GM21423 (cell line): ENCODE results near the gene VSX1.

Source experiments
- ATAC-seq: cut with Tn5 transposase; IDR thresholded peaks from one replicate; pipeline ENCODE4 v1.9.1; 2021; ENCODE audit warnings: mild to moderate bottlenecking, moderate library complexity; ENCODE audit not compliant: unreplicated experiment

Gene VSX1

DNA sequence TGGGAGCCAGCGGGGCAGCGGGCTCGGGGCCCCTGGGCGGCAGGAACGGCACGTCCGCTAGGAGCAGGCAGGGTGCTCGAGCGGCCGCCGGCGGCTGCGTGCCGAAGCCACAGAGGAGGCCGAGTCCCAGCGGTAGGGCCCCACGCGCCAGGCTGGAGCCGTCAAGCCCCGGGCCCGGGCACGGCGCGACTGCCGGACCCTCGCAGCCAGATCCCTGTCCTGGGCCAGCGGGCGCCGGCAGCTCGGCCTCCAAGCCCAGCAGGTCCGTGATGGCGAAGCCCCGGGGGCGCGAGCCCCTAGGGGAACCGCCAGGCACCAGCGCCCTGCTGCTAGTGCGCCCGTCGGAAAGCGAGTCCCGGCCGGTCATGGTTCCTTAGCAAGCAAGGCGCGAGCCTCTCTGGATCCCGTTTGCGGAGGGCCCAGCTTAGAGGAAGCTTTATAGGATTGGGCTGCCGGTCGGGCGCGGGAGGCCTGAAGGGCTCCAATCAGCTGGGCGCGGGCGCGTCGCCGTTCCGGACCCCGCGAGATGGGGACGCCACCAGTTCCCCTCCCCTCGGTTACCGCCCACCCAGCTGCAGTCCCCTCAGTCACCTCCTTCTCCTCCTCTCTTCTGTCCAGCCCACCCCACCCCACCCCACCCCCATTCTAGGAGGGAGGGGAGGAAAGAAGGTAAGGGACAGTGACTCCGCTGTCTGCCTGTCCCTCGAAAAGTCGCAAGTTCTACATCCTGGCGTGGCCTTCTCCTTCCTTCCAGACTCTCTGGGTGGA is at the start of gene VSX1:
Gene VSX1, minus strand, starts transcription at position 412 of the 768 bp plus-strand sequence. Its CDS starts 45 bp downstream, at position 367.
- ATAC-seq, result no peak

DNA sequence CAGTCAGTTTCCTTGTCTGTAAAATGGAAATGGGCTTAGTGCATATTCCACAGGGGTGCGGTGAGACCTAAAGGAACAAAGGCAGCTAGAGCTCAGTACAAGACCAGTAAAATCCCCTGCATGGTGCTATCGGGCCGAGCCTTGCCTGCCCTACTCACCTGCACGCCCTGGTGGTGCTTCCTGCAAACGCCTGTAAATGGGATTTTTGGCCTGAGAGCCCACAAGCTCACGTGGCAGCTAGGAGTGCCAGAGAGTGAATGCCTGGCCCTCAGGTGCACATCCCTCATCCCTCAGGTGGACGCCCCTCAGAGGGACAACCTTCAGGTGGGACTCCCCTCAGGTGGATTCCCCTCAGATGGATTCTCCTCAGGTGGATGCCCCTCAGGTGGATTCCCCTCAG is 48.0 kb upstream of the VSX1 start:
- no peak for ATAC-seq

DNA sequence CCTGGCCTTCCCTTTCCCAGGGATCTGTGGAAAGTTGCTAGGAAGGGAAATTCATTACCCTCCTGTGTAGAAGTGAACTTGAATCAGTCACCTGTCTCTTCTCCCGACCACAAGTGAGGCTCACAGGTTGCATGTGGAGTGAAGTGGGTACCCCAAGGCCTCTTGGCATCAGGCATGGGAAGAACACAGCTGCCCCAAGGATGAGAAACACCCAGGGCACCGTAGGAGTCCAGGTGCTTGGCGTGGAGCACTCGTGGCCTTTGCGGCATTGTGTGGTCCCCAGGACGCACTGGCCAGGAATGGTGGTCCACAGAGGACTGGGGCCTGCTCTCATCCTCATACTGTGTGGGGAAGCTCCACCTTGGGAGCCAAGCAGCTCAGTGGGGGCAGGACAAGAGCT is 47.5 kb upstream of the VSX1 start:
- ATAC-seq, result no peak

DNA sequence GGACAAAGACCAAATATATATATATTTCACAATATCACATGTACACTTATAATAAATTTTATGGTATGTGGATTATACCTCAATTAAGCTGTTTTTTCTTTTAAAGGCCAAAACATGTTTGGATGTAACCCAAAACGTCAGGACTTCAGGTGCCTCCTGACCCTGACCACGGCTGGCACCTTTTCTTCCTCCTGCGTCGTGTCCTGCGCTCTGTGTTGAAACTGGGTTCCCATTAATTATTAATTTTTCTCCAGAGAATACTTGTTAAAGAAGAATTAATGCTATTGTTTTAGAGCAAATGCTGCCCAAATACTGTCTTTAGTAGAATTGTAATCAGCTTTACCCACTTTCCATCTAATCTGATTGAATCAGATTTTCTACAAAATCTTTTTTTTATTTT is 46.7 kb upstream of the VSX1 start:
- no peak for ATAC-seq

DNA sequence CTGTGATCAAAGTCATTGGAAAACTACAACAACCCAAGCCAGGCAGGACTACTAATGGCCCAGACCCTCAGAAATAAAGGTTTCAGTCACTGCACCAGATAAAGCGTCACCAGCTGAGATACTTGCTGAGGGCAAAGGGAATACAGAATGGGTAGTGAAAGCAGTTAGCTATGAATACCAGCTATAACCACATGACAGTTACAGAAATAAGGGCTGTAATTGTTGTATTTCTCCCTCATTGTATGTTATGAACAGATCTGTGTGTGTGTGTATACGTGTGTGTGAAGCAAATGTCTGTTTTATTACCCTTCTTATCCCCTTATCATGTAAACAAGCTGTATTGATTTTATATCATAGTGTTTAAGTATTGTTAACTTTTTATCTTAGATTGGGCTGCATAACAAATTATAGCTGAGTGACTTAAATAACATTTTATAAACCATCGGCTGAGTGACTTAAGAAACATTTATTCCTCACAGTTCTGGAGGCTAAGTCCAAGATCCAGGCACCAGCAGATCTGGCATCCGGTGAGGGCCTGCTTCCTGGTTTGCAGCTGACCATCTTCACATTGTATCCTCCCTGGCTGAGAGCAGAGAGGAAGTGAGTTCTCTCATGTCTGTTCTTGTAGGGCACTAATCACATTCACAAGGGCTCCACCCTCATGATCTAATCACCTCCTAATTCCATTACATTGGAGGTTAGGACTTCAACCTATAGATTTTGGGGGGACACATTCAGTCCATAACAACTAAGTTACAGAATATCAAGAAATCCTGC is 46.0 kb upstream of the VSX1 start:
- ATAC-seq, result no peak

DNA sequence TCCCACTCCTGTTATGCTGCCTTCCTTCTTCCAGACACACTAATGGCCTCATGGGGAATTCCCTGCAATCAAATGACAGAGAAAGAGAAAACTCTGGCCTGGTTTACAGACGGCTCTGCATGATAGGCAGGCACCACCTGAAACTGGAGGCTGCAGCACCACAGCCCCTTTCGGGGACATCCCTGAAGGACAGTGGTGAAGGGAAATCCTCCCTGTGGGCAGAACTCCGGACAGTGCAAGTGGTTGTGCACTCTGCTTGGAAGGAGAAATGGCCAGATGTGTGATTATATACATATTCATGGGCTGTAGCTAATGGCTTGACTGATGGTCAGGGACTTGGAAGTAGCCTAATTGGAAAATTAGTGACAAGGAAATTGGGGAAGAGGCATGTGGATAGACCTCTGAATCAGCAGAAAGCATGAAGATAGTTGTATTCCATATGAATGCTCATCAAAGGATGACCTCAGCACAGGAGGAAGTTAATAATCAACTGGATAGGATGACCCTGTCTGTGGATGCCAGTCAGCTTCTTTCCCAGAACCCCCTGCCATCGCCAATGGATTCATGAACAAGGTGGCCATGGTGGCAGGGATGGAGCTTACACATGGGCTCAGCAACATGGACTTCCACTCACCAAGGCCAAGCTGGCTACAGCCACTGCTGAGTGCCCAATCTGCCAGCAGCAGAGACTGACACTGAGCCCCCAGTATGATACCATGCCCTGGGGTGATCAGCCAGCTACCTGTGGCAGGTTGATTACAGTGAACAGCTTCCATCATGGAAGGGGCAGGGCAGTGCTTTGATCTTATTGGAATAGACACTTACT is 44.5 kb upstream of the VSX1 start:
- ATAC-seq, result no peak

DNA sequence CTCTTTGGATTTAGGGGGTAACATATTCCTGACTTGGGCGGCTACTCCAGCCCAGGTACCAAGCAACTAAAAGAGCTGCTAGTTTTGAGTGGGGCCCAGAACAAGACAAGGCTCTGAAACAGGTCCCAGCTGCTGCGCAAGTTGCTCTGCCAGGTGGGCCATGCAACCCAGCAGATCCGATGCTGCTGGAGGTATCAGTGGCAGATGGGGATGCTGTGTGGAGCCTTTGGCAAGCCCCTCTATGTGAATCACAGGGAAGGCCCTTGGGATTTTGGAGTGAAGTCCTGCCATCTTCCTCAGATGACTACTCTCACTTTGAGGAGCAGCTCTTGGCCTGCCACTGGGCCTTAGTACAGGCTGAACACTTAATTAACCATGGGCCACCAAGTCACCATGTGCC is 43.7 kb upstream of the VSX1 start:
- no peak for ATAC-seq

DNA sequence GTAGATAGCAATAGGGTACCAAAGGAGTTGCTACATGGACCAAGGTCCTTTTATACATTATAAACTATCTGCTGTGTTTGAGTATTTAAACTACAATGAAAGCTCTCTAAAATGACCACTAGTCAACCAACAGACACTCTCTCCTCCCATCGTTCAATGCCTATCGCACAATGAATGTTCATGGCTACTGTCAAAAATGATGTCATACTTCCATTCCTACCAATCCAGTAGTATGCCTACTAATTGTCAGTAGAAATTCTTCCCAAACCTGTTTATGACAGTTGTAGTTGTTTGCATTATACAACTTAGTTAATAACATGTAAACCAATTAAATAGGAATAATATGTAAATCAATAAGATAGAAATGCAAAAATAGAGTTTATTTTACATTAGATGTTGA is 39.0 kb upstream of the VSX1 start:
- no peak for ATAC-seq

DNA sequence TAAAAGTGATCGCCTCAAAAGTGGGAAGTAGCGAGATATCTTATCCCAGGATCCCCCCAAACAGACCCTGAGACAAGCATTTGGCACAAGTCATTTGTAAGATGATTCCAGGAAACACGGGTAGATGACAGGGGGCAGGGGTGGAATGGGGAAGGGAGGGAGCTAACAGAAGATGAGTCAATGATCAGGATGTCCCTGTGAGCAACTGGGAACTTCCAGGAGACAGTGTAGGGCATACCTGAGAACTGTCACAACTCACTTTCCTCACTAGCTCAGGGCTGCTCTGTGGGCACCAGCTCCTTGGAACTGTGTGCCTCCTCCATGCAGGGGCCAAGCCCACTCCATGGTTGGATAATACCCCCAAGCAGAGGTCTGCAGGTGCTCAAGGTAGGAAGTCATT is 38.5 kb upstream of the VSX1 start:
- no peak for ATAC-seq

DNA sequence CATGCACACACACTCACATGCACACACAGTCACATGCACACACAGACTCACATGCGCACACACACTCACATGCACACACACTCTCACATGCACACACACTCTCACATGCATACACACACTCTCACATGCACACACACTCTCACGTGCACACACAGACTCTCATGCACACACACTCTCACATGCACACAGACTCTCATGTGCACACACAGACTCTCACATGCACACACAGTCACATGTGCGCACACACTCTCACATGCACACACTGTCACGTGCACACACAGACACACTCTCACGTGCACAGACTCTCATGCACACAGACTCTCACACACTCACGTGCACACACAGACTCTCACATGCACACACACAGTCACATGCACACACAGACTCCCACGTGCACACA is 36.6 kb upstream of the VSX1 start:
- no peak for ATAC-seq

DNA sequence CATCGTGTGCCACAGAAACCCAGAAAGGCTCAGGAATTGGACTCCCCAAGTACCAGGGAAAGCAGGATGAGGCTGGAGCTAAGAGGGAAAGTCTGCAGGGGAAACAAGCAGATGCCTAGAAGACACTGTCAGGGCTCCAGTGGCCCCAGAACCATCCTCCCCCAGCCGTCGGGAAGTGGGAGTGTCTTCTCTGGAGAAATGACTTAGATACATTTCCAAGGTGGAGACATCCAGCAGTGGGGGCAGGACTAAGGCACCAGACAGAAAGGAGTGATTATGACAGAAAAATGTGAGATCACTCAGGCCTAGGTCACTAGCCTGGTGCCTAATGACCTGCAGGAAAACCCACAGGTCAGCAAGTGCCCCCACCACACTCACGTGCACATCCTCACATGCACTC is 36.0 kb upstream of the VSX1 start:
- no peak for ATAC-seq

DNA sequence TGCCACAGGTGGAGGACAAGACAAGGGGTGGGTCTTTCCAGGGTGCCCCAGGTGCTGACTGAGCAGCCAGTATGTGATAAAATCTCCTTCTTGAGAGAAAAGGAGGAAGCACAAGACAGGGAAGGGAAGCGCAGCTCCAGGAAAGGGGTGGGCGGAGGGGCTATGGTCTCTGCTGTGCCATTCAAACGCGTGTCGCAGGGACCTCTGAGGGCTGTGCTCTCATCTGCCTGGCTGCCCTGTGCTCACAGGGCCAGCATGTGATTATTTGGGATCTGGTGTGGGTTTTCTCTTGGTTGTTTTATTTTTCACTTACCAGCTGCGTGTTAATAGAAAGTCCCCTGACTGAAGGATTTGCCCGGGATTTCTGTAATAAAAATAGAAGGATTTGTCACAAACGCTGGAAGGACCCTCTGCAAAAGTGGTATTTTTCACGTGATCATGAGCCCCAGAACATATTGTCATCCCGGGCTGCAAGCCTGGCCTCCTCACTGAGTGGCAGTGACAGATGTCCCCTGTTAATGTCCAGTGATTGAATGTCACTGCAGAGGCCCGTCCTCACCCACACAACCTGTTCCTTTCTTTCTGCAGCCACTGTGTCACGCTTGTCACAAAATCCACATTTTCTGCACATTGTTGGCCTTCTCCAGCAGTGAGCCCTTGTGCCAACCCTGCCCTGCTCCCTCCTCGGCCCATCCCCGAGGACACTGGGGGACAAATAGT is 35.0 kb upstream of the VSX1 start:
- ATAC-seq, result no peak

DNA sequence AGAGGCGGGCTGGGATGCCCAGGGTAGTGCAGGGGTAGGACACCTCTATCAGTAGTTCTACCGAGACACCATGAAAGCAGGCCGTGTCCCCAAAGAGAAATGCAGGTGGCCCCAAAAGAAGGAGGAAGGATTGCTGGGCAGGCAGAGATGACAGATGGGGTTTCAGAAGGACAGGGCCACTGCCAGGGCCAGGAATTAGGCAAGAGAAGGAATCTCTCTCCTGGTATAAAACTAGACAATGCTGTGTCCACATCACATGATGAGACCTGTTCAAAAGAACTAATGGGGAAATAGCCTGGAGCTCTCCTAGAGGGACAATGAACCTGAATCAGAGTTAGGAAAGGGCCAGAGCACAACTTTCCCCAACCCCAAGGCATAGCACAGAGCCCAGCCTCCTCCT is 21.6 kb upstream of the VSX1 start:
- ATAC-seq, result no peak

DNA sequence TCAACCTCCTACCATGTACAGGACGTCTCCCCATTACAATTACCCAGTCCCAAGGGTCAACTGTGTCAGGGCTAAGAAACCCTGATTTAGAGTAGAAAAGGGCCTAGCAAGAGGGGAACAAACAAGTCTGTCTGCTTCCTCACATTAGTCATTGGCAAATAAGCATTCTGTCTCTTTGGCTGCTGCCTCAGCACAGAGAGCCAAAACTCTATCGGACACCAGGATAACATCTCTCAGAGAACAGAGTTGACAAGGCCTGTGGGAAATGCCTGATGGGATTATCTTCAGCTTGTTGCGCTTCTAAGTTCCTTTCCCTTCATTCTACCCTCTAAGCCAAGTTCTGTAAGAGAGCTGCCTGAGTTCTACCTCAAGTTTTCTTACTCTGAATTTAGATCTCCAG is 19.0 kb upstream of the VSX1 start:
- ATAC-seq, result no peak

DNA sequence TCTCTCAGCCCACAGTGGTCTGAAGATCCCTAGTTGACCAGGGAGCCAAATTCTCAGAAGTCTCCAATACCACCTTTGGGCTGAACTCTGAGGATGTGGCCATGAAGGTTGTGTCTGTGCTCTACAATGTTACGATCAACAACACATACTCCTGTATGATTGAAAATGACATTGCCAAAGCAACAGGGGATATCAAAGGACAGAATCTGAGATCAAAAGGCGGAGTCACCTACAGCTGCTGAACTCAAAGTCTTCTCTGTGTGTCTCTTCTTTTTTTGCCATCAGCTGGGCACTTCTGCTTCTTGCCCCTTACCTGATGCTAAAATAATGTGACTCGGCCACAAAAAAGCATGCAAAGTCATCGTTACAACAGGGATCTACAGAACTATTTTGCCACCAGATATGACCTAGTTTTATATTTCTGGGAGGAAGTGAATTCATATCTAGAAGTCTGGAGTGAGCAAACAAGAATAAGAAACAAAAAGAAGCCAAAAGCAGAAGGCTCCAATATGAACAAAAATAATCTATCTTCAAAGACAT is 17.7 kb upstream of the VSX1 start:
- ATAC-seq, result no peak

DNA sequence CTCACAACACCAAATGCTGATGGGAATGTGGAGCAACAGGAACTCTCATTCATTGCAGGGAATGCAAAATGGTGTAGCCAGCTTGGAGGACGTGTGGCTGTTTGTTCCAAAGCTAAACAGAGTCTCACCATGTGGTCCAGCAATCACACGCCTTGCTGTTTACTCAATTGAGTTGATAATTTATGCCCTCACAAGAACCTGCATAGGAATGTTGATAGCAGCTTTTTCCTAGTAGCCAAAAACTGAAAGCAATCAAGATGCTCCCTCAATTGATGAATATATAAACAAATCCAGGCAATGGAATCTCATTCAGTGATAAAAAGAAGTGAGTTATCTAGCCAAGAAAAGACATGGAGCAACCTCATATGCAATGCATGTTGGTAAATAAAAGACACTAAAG is 15.6 kb upstream of the VSX1 start:
- ATAC-seq, result no peak

DNA sequence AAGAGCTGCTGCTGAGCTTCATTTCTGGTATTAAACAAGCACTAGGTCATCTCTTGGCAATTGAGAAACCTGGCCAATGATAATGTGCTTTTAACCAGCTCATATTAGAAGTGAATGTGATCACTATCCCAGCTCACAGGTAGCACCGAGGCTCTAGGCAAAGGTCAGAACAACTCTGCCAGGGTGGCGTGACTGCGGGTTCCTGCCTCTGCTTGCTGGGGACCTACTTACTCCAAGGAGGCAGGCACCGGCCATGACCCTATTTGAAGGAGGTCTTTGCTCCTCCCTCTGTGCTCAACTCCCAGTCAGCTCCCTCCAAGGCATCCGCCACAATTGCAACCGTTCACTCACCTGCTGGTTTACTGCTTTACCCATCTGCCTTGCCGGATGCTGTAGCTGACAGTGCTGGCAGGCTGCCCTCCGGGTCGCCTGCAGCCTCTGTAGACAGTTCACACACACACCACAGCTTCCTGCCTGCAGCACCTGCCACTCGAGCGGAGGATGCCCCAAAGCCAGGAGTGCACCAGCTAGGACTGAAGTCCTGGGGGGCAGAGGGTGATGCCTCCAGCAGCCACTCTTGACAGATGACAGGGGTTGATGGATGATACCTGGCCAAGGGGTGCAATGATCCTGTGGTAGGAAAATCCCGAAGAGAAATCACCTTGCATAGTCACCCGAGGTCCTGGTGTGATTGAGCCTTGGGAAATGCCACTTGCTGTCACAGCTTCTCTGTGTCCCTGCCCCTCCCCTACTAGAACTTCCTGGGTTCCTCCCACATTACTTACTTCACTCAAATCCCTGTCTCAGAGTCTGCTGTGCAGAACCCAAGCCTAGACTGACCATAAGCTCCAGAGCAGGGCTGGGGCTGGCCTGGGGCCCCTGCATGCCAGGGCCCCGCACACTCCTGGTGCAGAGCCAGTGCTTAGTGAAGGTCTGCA is 8.8 kb upstream of the VSX1 start:
- ATAC-seq, result peak; percentile 95

DNA sequence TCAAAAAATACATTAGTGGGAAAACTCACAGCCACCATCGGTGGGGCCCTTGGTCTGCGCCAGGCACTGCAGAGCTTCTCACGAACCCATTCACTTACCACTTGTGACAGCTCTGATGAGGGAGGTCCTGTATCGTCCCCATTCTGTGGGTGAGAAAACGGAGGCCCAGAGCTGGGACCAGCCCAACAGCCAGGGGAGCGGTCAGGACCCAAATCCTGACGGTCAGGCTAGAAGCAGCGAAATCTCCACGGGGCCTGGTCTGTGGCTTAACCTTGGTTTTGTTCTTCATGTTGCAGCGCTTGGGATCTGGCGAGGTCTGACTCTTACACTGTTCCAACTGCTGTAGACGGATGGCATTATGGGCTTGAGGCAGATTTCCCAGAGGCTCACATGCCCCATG is 7.7 kb upstream of the VSX1 start:
- no peak for ATAC-seq

DNA sequence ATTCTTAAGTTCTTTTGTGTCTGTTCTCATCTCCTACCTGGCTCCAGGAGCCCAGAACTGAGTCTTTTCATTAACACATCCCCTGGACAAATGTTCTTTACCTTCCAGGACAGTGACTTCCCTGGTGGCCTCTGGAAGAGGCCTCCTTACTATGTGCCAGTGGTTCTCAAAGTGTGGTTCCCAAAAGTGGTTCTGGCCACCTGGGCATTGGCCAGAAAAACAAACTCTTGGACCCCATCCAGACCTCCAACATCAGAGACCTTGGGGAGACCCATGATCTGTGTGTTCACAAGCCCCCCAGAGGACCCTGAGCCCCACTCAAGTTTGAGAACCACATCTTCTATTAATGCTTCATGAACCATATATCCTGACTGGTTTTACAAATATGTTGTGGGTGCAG is 7.2 kb upstream of the VSX1 start:
- ATAC-seq, result no peak

DNA sequence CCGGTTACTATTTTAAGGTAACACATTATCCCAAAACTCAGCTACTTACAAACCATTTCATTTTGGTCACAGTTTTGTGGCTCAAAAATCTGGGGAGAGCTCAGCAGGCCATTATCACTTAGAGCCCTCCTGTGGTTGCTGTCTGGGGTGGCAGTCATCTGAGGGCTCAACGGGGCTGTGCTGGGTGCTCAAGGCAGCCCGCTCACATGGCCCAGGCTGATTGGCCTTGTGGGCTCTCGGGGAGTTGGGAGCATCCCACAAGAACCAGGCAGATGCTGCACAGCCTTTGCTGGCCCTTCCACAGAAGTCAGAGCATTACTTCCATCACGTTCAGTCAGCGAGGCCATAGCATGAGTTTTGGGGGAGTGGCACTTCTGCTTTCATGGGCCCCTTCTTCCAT is 6.3 kb upstream of the VSX1 start:
- ATAC-seq, result no peak
